ENCODE results near the gene RGS2.

GRCh38 chr1:192835116-192835515 is 26.3 kb downstream of the RGS2 start:
- TF ChIP-seq CTCF (IDR thresholded peaks at IDR 0.05) (no peak), POLR2A (IDR thresholded peaks at IDR 0.05) (no peak)
